Endothelial cell of umbilical vein (primary cell): Measurements from ENCODE around the gene POFUT2.

Experiments used
- CTCF ChIP-seq, 2 donors: IDR thresholded peaks; 1 replicate in 1 of 2; 2 replicates in 1 of 2; pipeline ENCODE4 v1.5.1; 2011; ENCODE audit warnings: low read length in 2 of 2, mild to moderate bottlenecking in 2 of 2, moderate library complexity in 2 of 2, control low read depth in 1 of 2, inconsistent platforms in 1 of 2, low read depth in 1 of 2; ENCODE audit not compliant: insufficient read depth in 1 of 2; ENCODE audit errors: extremely low read depth in 1 of 2
- GATA2 ChIP-seq: IDR thresholded peaks from 2 replicates; pipeline ENCODE4 v1.7.0; 2011; ENCODE audit warnings: low read depth, mild to moderate bottlenecking, moderate library complexity, mixed read lengths, low read length; ENCODE audit not compliant: insufficient read length, insufficient read depth
- JUN ChIP-seq: IDR thresholded peaks from 2 replicates; pipeline ENCODE4 v1.6.1; 2011; ENCODE audit warnings: borderline replicate concordance, low read depth; ENCODE audit not compliant: insufficient read length, insufficient read depth
- MAX ChIP-seq: IDR thresholded peaks from 2 replicates; pipeline ENCODE4 v1.6.1; 2011; ENCODE audit not compliant: insufficient read depth, insufficient read length
- POLR2A ChIP-seq: IDR thresholded peaks from 2 replicates; pipeline ENCODE4 v1.6.1; 2012; ENCODE audit warnings: low read depth, mild to moderate bottlenecking, control low read depth, low read length
- POLR2AphosphoS5 ChIP-seq: IDR thresholded peaks from 2 replicates; pipeline ENCODE4 v1.6.1; 2012; ENCODE audit warnings: low read depth, mild to moderate bottlenecking, control low read depth, low read length, moderate library complexity; ENCODE audit not compliant: insufficient read depth

- TF ChIP-seq CTCF (IDR thresholded peaks at IDR 0.05; ENCODE audit: extremely low read depth in 1 of 2, insufficient read depth in 1 of 2, low read depth in 1 of 2, low read length in 2 of 2) (no peak), MAX (no peak), POLR2AphosphoS5 (no peak), JUN (no peak), POLR2A (no peak), GATA2 (no peak)
Measured at GRCh38 chr21:45276596-45276995, 11.1 kb downstream of the POFUT2 start.
